K562 (cell line): ENCODE results near the gene SEC16A. TPM values are rescaled to one million over a fixed set of nuclear protein-coding genes. Genes with fewer than 3 reads are reported as not detected.

Experiments
- ATF3 ChIP-seq, 2 experiments: fragments of 450-650 bp in 1 of 2; sonication (generic) in 1 of 2; formaldehyde crosslinking in 1 of 2; IDR thresholded peaks in 1 of 2; conservative IDR thresholded peaks in 1 of 2; 2 replicates each; pipeline versions ENCODE4 v1.6.1 to v1.8.1; 2016 to 2023; ENCODE audit warnings: mild to moderate bottlenecking in 2 of 2, moderate library complexity in 2 of 2, inconsistent platforms in 1 of 2, missing genetic modification reagents in 1 of 2
- CBFA2T3 ChIP-seq: fragments of 450-650 bp; IDR thresholded peaks from 2 replicates; pipeline ENCODE4 v1.6.1; 2017
- CTCFL ChIP-seq: IDR thresholded peaks from 2 replicates; pipeline ENCODE4 v1.6.1; 2011; ENCODE audit warnings: borderline replicate concordance, low read depth, mild to moderate bottlenecking, moderate library complexity, low read length; ENCODE audit not compliant: insufficient read depth, poor library complexity, severe bottlenecking
- E2F8 ChIP-seq: fragments of 450-650 bp; IDR thresholded peaks from 2 replicates; pipeline ENCODE4 v1.7.1; 2018; ENCODE audit warnings: mild to moderate bottlenecking, low read depth; ENCODE audit not compliant: partially characterized antibody
- FOSL1 ChIP-seq: fragments of 200-800 bp; sonication (Bioruptor generic); conservative IDR thresholded peaks from 2 replicates; pipeline ENCODE4 v1.6.1; 2016; ENCODE audit warnings: missing genetic modification characterization, missing compliant biosample characterization
- IRF2 ChIP-seq: sonication (generic); formaldehyde crosslinking; IDR thresholded peaks from 2 replicates; pipeline ENCODE4 v1.8.1; 2022; ENCODE audit warnings: mild to moderate bottlenecking, missing genetic modification reagents
- KHSRP ChIP-seq: fragments of 450-650 bp; IDR thresholded peaks from 2 replicates; pipeline ENCODE4 v1.6.1; 2017
- KLF10 ChIP-seq: fragments of 250-450 bp; sonication (Bioruptor Pico); IDR thresholded peaks from 2 replicates; pipeline ENCODE4 v1.6.1; 2021; ENCODE audit warnings: matching md5 sums
- NEUROD1 ChIP-seq: fragments of 150-350 bp; IDR thresholded peaks from 2 replicates; pipeline ENCODE4 v1.6.1; 2014; ENCODE audit warnings: borderline replicate concordance, low read length, low read depth; ENCODE audit not compliant: partially characterized antibody
- ZNF277 ChIP-seq: fragments of 250-450 bp; sonication (Bioruptor Pico); IDR thresholded peaks from 2 replicates; pipeline ENCODE4 v1.8.0; 2022; ENCODE audit warnings: inconsistent platforms, mild to moderate bottlenecking, moderate library complexity, borderline replicate concordance
- ZNF316 ChIP-seq: fragments of 450-650 bp; IDR thresholded peaks from 2 replicates; pipeline ENCODE4 v1.6.1; 2016
- ZNF583 ChIP-seq: fragments of 250-450 bp; sonication (Bioruptor Pico); IDR thresholded peaks from 2 replicates; pipeline ENCODE4 v1.4.0; 2020
- ZNF785 ChIP-seq: fragments of 250-450 bp; sonication (Bioruptor Pico); IDR thresholded peaks from 2 replicates; pipeline ENCODE4 v1.4.0; 2020; ENCODE audit warnings: mild to moderate bottlenecking
- polyA plus RNA-seq, 8 experiments: library from polyadenylated mRNA; depleted of rRNA in 4 of 8; stranded (reverse) in 5 of 8; unstranded in 3 of 8; fragments of >200 nt; fragmentation: Nextera tagmentation in 2 of 8; fragmentation: Illumina TruSeq in 1 of 8; extraction: Ambion mirVana in 2 of 8; extraction: Trizol in 1 of 8; gene quantifications; 2 replicates each; pipeline versions ENCODE4 v1.2.1 to v1.2.3, GENCODE V29; 2011 to 2014; ENCODE audit warnings: inconsistent platforms in 1 of 8, missing spikeins in 1 of 8
- total RNA-seq, 7 experiments: library from RNA; depleted of rRNA in 6 of 7; stranded (reverse); fragments of >200 nt in 6 of 7; fragmentation: Illumina TruSeq in 2 of 7; extraction: Trizol in 2 of 7; gene quantifications; 2 replicates each; pipeline versions ENCODE4 v1.2.1 to v1.2.3, GENCODE V29; 2011 to 2021; ENCODE audit warnings: low replicate concordance in 1 of 7
- TF ChIP-seq, protein P1 (sequence below), 2 experiments: IDR thresholded peaks in 1 of 2; conservative IDR thresholded peaks in 1 of 2; 2 replicates each; pipeline ENCODE4 v1.6.1; 2016; ENCODE audit warnings: low read depth in 2 of 2, mild to moderate bottlenecking in 1 of 2, missing compliant biosample characterization in 1 of 2, missing genetic modification characterization in 1 of 2, moderate library complexity in 1 of 2

SEC16A gene
- total and polyA plus RNA-seq, 9 of the 15 experiments (the other 6 are each of a cell fraction or from before 2014, with no cell fraction given), result 8.3 to 62.8 (median 14.0) TPM

DNA sequence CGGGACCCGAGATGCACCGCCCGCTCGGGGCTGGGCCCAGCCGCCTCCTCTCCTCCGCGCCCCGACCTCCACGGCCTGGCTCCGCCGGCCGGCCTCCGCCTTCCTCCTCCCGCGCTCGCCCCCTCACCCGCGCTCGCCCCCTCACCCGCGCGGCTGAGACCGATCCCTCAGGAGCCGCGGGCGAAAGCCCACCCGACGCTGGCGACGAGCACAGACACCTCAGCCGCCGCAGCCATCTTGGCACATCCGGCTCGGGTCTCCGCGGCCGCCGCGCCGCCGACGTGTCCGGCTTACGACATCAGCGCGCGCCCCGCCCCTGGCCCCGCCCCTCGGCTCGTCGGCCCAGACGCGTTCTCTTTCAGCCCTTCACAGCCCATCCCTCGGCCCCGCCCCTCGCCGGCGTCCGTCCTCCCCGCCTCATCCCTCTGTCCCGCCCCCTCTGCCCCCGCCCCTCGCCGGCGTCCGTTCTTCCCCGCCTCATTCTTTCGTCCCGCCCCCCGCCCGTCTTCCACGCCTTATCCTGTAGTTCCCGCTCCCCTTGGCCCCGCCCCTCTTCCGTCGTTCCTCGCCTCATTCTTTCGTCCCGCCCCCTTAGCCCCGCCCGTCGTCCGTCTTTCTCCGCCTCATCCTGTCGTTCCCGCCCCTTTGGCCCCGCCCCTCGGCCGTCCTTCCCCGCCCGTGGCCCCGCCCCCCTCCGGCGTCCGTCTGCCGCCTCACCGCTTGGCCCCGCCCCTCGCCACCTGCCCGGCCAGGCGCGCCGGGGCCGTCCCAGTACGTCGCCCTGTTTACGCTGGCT, at the start of gene SEC16A (continued):
- TF ChIP-seq ATF3 (IDR thresholded peaks at IDR 0.05), result no peak
- TF ChIP-seq ATF3 (CRISPR knock-in tag; conservative IDR thresholded peaks at IDR 0.05), result no peak
- TF ChIP-seq NEUROD1, result peak; percentile 51
- no peak for TF ChIP-seq ZNF316
- no peak for TF ChIP-seq ZNF583 (CRISPR knock-in tag)
- TF ChIP-seq, protein P1, sequence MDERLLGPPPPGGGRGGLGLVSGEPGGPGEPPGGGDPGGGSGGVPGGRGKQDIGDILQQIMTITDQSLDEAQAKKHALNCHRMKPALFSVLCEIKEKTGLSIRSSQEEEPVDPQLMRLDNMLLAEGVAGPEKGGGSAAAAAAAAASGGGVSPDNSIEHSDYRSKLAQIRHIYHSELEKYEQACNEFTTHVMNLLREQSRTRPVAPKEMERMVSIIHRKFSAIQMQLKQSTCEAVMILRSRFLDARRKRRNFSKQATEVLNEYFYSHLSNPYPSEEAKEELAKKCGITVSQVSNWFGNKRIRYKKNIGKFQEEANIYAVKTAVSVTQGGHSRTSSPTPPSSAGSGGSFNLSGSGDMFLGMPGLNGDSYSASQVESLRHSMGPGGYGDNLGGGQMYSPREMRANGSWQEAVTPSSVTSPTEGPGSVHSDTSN (CRISPR knock-in tag; IDR thresholded peaks at IDR 0.05; ENCODE audit: low read depth), result no peak
- TF ChIP-seq, protein P1 (tag; conservative IDR thresholded peaks at IDR 0.05; ENCODE audit: low read depth), result no peak
- 0 out of 2 replicates have a peak, but pooled peaks have one; percentile 53 for TF ChIP-seq KHSRP
- no peak for TF ChIP-seq ZNF785 (CRISPR knock-in tag)
- TF ChIP-seq IRF2 (CRISPR knock-in tag), result 0 out of 2 replicates have a peak, but pooled peaks have one; percentile 61
- no peak for TF ChIP-seq ZNF277 (CRISPR knock-in tag)
- no peak for TF ChIP-seq CTCFL
- TF ChIP-seq CBFA2T3, result no peak
- no peak for TF ChIP-seq E2F8
- TF ChIP-seq KLF10 (CRISPR knock-in tag), result no peak
- no peak for TF ChIP-seq FOSL1
